ENCODE data around the gene CHAF1A. TPM values are rescaled to one million over a fixed set of nuclear protein-coding genes. Genes with fewer than 3 reads are reported as not detected.

The CHAF1A gene
- total and polyA plus RNA-seq, 4 donors: 1.0 to 20.8 (median 2.5) TPM

DNA sequence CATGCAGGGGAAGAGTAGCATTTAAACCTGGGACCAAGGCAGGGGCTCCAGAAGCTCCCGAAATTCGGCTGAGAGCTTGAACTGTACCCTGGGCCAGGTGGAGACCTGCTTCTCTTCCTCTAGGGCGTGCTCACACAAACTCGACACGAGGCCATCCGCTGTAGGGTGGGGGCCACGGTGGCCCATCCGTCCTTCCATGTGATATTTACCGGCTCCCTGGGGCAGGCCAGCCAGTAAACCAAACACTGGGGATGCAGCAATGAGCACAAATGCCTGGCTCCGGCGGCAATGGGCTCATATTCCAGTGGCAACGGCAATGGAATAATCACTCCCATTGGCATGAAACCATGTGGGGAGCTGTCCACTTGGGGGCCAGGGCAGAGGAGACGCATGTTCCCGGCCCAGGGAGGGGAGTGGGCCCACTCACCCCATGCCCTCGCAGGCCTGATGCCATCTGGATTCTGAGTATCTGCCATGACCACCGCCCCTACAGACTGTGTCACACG is 12.9 kb upstream of the CHAF1A start:
- H3K27ac ChIP-seq (ENCODE audit: low read depth in 1 of 2, low read length in 2 of 2): peak overlapping the region; percentile 81 to 95
- H3K4me3 ChIP-seq (ENCODE audit: low read depth in 1 of 3, low read length in 3 of 3): peak overlapping the region in 1 of 3 donors; percentile 6
- H3K9ac ChIP-seq (ENCODE audit: low read depth in 1 of 2, low read length in 2 of 2): peak overlapping the region in 1 of 2 donors; percentile 8
- 46% methylated on average over 17 of the region's 17 CpGs for WGBS
- H3K27me3 ChIP-seq (ENCODE audit: control insufficient read depth in 4 of 4, insufficient read depth in 4 of 4, low read length in 3 of 4): no peaks in the 10 kb centered on the region
- no peaks in the 10 kb centered on the region for H3K9me3 ChIP-seq (ENCODE audit: control insufficient read depth in 4 of 4, low read length in 3 of 4)
- TF ChIP-seq HNF4G (IDR thresholded peaks at IDR 0.05) (no peak), NR2F2 (IDR thresholded peaks at IDR 0.05) (no peak), FOXA2 (IDR thresholded peaks at IDR 0.05) (no peak), YY1 (IDR thresholded peaks at IDR 0.05) (no peak), TAF1 (conservative IDR thresholded peaks at IDR 0.05) (no peak), RXRA (IDR thresholded peaks at IDR 0.05) (no peak), GABPA (IDR thresholded peaks at IDR 0.05 in 1 of 2, conservative IDR thresholded peaks at IDR 0.05 in 1 of 2) (no peak), HNF4A (conservative IDR thresholded peaks at IDR 0.05) (no peak), SP1 (IDR thresholded peaks at IDR 0.05) (no peak), FOXA1 (IDR thresholded peaks at IDR 0.05) (no peak), JUND (IDR thresholded peaks at IDR 0.05) (no peak)
- TF ChIP-seq, protein P1, sequence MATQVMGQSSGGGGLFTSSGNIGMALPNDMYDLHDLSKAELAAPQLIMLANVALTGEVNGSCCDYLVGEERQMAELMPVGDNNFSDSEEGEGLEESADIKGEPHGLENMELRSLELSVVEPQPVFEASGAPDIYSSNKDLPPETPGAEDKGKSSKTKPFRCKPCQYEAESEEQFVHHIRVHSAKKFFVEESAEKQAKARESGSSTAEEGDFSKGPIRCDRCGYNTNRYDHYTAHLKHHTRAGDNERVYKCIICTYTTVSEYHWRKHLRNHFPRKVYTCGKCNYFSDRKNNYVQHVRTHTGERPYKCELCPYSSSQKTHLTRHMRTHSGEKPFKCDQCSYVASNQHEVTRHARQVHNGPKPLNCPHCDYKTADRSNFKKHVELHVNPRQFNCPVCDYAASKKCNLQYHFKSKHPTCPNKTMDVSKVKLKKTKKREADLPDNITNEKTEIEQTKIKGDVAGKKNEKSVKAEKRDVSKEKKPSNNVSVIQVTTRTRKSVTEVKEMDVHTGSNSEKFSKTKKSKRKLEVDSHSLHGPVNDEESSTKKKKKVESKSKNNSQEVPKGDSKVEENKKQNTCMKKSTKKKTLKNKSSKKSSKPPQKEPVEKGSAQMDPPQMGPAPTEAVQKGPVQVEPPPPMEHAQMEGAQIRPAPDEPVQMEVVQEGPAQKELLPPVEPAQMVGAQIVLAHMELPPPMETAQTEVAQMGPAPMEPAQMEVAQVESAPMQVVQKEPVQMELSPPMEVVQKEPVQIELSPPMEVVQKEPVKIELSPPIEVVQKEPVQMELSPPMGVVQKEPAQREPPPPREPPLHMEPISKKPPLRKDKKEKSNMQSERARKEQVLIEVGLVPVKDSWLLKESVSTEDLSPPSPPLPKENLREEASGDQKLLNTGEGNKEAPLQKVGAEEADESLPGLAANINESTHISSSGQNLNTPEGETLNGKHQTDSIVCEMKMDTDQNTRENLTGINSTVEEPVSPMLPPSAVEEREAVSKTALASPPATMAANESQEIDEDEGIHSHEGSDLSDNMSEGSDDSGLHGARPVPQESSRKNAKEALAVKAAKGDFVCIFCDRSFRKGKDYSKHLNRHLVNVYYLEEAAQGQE (IDR thresholded peaks at IDR 0.05): no peak
- TF ChIP-seq, protein P2, sequence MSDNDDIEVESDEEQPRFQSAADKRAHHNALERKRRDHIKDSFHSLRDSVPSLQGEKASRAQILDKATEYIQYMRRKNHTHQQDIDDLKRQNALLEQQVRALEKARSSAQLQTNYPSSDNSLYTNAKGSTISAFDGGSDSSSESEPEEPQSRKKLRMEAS (IDR thresholded peaks at IDR 0.05): no peak
- H3K4me1 ChIP-seq (ENCODE audit: control insufficient read depth in 4 of 4, insufficient read depth in 4 of 4, low read length in 3 of 4): peaks cover 25 to 81% (median 71%) of the 10 kb centered on the region in 4 donors
- DNase-seq (ENCODE audit: low spot score): no peak
- peaks cover 0 to 1% (median 0%) of the 10 kb centered on the region in 4 donors for H3K36me3 ChIP-seq (ENCODE audit: control insufficient read depth in 4 of 4, insufficient read depth in 3 of 4, low read depth in 1 of 4, low read length in 3 of 4)

DNA sequence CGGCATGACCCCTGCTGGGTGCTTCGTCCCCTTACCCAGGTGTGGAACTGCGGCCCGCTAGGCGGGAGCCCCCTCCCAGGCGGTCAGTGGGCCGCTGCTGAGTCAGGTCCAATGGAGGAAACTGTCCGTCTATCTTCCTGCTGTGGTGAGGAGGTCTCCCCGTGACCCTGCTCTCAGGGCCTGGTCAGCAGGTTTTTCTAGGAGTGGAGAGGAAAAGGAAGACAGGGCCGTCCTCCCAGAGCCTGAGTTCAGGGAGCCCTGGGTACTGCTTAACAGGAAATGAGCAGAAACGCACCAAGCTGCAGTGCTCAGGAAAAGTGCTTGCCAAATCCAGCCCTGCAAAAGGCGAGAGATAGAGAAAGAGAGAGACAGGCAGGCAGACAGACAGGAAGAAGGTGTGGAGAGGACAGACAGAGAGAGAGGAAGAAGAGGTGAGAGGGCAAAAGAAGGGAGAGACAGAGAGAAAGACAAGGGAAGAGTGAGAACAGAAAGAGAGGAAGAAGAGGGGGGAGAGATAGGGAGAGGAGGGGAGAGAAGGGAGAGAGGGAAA is 12.3 kb upstream of the CHAF1A start:
- Histone ChIP-seq H3K27me3 (ENCODE audit: control insufficient read depth in 4 of 4, insufficient read depth in 4 of 4, low read length in 3 of 4) (no peaks in the 10 kb centered on the region), H3K4me3 (ENCODE audit: low read depth in 1 of 3, low read length in 3 of 3) (peak overlapping the region in 2 of 3 donors; percentile 6 to 21), H3K36me3 (ENCODE audit: control insufficient read depth in 4 of 4, insufficient read depth in 3 of 4, low read depth in 1 of 4, low read length in 3 of 4) (peaks cover 0 to 2% (median under 1%) of the 10 kb centered on the region in 4 donors), H3K9ac (ENCODE audit: low read depth in 1 of 2, low read length in 2 of 2) (peak overlapping the region; percentile 8 to 32), H3K4me1 (ENCODE audit: control insufficient read depth in 4 of 4, insufficient read depth in 4 of 4, low read length in 3 of 4) (peaks cover 27 to 83% (median 70%) of the 10 kb centered on the region in 4 donors), H3K9me3 (ENCODE audit: control insufficient read depth in 4 of 4, low read length in 3 of 4) (no peaks in the 10 kb centered on the region), H3K27ac (ENCODE audit: low read depth in 1 of 2, low read length in 2 of 2) (peak overlapping the region; percentile 81 to 95)
- no peak for DNase-seq (ENCODE audit: low spot score)
- 42% methylated on average over 12 of the region's 12 CpGs for WGBS
- TF ChIP-seq RAD21 (IDR thresholded peaks at IDR 0.05): peak in 1 of 2 donors; percentile 3
- TF ChIP-seq TAF1 (conservative IDR thresholded peaks at IDR 0.05): no peak
- TF ChIP-seq HNF4A (conservative IDR thresholded peaks at IDR 0.05): no peak
- TF ChIP-seq, protein P3, sequence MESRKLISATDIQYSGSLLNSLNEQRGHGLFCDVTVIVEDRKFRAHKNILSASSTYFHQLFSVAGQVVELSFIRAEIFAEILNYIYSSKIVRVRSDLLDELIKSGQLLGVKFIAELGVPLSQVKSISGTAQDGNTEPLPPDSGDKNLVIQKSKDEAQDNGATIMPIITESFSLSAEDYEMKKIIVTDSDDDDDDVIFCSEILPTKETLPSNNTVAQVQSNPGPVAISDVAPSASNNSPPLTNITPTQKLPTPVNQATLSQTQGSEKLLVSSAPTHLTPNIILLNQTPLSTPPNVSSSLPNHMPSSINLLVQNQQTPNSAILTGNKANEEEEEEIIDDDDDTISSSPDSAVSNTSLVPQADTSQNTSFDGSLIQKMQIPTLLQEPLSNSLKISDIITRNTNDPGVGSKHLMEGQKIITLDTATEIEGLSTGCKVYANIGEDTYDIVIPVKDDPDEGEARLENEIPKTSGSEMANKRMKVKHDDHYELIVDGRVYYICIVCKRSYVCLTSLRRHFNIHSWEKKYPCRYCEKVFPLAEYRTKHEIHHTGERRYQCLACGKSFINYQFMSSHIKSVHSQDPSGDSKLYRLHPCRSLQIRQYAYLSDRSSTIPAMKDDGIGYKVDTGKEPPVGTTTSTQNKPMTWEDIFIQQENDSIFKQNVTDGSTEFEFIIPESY (IDR thresholded peaks at IDR 0.05): no peak
- no peak for TF ChIP-seq EGR1 (IDR thresholded peaks at IDR 0.05; ENCODE audit: low read depth in 2 of 2)
- no peak for TF ChIP-seq JUND (IDR thresholded peaks at IDR 0.05)
- TF ChIP-seq, protein P4, sequence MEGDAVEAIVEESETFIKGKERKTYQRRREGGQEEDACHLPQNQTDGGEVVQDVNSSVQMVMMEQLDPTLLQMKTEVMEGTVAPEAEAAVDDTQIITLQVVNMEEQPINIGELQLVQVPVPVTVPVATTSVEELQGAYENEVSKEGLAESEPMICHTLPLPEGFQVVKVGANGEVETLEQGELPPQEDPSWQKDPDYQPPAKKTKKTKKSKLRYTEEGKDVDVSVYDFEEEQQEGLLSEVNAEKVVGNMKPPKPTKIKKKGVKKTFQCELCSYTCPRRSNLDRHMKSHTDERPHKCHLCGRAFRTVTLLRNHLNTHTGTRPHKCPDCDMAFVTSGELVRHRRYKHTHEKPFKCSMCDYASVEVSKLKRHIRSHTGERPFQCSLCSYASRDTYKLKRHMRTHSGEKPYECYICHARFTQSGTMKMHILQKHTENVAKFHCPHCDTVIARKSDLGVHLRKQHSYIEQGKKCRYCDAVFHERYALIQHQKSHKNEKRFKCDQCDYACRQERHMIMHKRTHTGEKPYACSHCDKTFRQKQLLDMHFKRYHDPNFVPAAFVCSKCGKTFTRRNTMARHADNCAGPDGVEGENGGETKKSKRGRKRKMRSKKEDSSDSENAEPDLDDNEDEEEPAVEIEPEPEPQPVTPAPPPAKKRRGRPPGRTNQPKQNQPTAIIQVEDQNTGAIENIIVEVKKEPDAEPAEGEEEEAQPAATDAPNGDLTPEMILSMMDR (IDR thresholded peaks at IDR 0.05; ENCODE audit: low read depth, low read length, missing input control): no peak
- no peak for TF ChIP-seq FOXA1 (IDR thresholded peaks at IDR 0.05)
- TF ChIP-seq RXRA (IDR thresholded peaks at IDR 0.05): no peak
- TF ChIP-seq GABPA (IDR thresholded peaks at IDR 0.05 in 1 of 2, conservative IDR thresholded peaks at IDR 0.05 in 1 of 2): no peak
- no peak for TF ChIP-seq YY1 (IDR thresholded peaks at IDR 0.05)
- TF ChIP-seq FOXA2 (IDR thresholded peaks at IDR 0.05): no peak
- peak; percentile 90 for TF ChIP-seq NR2F2 (IDR thresholded peaks at IDR 0.05)
- TF ChIP-seq, protein P2 (IDR thresholded peaks at IDR 0.05): peak; percentile 36
- no peak for TF ChIP-seq HNF4G (IDR thresholded peaks at IDR 0.05)
- TF ChIP-seq, protein P1 (IDR thresholded peaks at IDR 0.05): no peak
- no peak for TF ChIP-seq SP1 (IDR thresholded peaks at IDR 0.05)
- TF ChIP-seq, protein P5, sequence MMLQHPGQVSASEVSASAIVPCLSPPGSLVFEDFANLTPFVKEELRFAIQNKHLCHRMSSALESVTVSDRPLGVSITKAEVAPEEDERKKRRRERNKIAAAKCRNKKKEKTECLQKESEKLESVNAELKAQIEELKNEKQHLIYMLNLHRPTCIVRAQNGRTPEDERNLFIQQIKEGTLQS (IDR thresholded peaks at IDR 0.05): no peak
